GM12864 (cell line): ENCODE results near the gene NES.

ENCODE experiments used
- DNase-seq: peaks from one replicate; pipeline ENCODE4 v3.0.0-alpha.2; 2011; ENCODE audit warnings: low read depth
- H3K4me3 ChIP-seq: 2 replicates; pipeline ENCODE4 v1.5.1; 2011; ENCODE audit warnings: mild to moderate bottlenecking, low read depth, low read length, control low read depth
- TF ChIP-seq, protein P1 (sequence below): IDR thresholded peaks from 2 replicates; pipeline ENCODE4 v1.5.1; 2011; ENCODE audit warnings: low read depth, mild to moderate bottlenecking, moderate library complexity, low read length, control low read depth, inconsistent platforms; ENCODE audit errors: missing control alignments

The NES gene

DNA sequence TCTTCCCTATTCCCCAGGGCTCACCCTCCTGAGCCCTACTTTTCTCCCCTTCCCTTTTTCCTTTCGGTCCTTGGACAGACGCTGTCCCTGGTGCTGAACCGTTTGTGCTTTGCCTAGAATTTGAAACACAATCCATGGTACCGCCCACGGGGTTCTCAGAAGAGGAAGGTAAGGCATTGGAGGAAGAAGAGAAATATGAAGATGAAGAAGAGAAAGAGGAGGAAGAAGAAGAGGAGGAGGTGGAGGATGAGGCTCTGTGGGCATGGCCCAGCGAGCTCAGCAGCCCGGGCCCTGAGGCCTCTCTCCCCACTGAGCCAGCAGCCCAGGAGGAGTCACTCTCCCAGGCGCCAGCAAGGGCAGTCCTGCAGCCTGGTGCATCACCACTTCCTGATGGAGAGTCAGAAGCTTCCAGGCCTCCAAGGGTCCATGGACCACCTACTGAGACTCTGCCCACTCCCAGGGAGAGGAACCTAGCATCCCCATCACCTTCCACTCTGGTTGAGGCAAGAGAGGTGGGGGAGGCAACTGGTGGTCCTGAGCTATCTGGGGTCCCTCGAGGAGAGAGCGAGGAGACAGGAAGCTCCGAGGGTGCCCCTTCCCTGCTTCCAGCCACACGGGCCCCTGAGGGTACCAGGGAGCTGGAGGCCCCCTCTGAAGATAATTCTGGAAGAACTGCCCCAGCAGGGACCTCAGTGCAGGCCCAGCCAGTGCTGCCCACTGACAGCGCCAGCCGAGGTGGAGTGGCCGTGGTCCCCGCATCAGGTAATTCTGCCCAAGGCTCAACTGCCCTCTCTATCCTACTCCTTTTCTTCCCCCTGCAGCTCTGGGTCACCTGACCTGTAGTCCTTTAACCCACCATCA, 24.8 kb downstream of the NES start:
- no peak overlapping the region for H3K4me3 ChIP-seq
- TF ChIP-seq, protein P1, sequence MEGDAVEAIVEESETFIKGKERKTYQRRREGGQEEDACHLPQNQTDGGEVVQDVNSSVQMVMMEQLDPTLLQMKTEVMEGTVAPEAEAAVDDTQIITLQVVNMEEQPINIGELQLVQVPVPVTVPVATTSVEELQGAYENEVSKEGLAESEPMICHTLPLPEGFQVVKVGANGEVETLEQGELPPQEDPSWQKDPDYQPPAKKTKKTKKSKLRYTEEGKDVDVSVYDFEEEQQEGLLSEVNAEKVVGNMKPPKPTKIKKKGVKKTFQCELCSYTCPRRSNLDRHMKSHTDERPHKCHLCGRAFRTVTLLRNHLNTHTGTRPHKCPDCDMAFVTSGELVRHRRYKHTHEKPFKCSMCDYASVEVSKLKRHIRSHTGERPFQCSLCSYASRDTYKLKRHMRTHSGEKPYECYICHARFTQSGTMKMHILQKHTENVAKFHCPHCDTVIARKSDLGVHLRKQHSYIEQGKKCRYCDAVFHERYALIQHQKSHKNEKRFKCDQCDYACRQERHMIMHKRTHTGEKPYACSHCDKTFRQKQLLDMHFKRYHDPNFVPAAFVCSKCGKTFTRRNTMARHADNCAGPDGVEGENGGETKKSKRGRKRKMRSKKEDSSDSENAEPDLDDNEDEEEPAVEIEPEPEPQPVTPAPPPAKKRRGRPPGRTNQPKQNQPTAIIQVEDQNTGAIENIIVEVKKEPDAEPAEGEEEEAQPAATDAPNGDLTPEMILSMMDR, result no peak
- DNase-seq, result no peak

DNA sequence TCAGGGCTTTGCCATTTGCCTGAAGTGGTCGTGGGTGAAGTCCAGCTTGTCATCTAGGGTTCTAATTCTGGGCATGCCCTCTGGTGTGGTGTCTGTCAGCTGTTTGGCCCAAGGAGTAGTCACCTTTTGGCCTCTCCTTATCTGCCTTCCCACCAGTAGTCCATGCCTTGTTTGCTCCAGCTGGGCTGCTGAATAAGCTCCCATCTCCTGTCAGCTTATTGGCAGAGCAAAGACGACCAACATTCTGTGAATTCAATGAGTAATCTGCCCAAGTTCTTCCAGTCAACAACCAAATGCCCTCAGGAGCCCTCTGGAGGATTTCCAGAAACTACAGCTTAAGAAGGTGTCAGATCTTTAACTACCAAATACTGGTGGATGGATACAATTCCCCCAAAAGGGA, 28.3 kb downstream of the NES start:
- DNase-seq, result no peak
- H3K4me3 ChIP-seq, result no peak overlapping the region
- TF ChIP-seq, protein P1, result no peak

DNA sequence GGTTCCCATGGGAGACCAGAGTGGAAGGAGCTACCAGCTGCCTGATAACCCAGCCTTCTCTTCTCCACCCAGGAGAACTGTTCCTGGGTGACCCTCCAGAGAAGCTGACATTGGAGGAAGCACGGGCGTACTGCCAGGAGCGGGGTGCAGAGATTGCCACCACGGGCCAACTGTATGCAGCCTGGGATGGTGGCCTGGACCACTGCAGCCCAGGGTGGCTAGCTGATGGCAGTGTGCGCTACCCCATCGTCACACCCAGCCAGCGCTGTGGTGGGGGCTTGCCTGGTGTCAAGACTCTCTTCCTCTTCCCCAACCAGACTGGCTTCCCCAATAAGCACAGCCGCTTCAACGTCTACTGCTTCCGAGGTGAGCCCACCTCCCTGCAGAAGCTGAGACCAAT, 28.7 kb downstream of the NES start:
- H3K4me3 ChIP-seq, result no peak overlapping the region
- no peak for DNase-seq
- TF ChIP-seq, protein P1, result no peak

DNA sequence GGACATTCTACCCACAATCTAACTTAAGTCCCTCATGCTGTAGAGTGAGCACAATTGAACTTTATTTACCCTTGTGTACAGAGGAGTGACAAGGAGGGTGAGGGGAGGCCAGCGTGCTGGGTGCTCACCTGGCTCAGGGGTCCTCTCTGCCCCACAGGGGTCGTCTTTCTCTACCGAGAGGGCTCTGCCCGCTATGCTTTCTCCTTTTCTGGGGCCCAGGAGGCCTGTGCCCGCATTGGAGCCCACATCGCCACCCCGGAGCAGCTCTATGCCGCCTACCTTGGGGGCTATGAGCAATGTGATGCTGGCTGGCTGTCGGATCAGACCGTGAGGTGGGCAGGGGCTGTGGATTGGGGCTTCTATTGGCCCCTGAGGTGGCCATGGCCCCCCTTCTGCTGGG, 29.9 kb downstream of the NES start:
- no peak for DNase-seq
- TF ChIP-seq, protein P1, result no peak
- H3K4me3 ChIP-seq, result no peak overlapping the region

DNA sequence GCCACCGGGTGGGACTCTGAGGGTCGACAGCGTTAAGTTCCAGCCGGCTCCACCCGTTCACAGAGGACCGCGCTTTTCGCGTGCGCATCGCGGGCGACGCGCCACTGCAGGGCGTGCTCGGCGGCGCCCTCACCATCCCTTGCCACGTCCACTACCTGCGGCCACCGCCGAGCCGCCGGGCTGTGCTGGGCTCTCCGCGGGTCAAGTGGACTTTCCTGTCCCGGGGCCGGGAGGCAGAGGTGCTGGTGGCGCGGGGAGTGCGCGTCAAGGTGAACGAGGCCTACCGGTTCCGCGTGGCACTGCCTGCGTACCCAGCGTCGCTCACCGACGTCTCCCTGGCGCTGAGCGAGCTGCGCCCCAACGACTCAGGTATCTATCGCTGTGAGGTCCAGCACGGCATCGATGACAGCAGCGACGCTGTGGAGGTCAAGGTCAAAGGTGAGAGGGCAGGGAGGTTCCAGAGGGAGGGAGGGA, 30.4 kb downstream of the NES start:
- H3K4me3 ChIP-seq, result no peak overlapping the region
- TF ChIP-seq, protein P1, result no peak
- no peak for DNase-seq

DNA sequence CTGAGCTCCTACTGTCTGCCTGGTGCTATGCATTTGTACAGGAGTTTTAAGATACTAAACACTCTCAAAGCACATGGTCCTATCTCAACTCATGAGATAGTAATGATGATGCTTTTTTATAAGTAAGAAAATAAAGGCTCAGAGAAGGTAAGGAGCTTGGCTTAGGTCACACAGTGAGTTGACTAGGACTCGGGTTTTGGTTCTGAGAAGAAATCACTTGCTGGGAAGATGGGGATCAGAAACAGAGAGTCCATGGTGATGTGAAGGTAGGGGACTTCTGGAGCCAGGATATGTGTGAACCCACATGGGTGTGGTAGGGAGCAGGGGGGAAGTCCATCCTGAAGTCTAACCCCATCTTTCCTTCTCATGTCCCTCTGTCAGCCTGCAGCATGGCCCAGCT, 31.5 kb downstream of the NES start:
- TF ChIP-seq, protein P1, result no peak
- no peak for DNase-seq
- no peak overlapping the region for H3K4me3 ChIP-seq

DNA sequence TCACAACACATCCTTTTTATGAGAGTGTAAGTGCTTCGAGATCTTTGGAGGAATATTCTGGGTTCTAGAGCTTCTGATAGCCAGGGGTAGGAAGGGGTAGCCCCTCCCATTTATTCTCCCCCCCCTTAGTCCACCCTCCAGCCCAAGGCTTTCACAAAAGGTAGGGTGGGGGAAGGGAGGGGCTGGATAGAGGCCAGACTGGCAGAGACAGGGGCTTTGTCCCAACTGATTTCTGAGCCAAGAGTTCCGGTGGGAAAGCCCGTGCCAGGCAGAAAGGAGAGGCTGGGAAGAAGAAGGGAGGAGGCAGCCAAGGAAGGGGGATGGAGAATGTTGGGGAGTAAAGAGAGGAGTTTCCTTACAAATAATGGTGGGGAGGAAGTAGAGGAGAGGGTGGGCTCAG, 32.2 kb downstream of the NES start:
- TF ChIP-seq, protein P1, result no peak
- no peak overlapping the region for H3K4me3 ChIP-seq
- no peak for DNase-seq
